ENCODE data around the gene CYP27B1. TPM values are rescaled to one million over a fixed set of nuclear protein-coding genes. Genes with fewer than 3 reads are reported as not detected.

The CYP27B1 gene
- total RNA-seq, 1 donor from 2014 or later, result 3.9 TPM

DNA sequence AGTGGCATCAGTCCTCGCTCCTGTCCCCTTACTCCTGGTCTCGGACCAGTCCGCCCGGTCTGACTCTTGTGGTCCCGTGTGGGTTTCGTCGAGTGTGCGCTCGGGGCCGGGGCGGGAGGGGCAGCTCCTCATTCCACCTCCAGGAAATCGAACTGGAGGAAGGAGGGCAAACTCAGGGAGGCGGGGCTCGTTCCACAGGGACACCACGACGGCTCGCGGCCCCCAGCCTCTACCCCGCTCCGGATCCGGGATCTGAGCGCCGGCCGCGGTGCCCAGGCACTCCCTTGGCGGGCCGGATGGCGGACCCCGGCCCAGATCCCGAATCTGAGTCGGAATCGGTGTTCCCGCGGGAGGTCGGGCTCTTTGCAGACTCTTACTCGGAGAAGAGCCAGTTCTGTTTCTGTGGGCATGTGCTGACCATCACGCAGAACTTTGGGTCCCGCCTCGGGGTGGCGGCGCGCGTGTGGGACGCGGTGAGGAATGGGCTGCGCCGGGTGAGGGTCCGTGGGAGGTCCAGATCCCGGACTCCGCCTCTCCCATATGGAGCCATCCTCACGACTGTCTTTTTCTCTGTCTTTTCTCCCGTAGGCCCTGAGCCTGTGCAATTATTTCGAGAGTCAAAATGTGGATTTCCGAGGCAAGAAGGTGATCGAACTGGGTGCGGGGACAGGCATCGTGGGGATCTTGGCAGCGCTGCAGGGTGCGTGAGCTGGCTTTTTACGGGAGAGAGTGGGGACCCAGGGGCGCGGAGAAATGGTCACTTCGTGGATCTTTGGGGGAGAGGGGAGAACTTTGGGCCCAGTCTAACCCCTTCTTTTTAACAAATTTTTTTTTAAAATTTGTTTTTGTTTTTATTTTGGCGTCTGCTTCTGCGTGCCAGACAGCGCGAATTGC lies 5.8 kb upstream of the CYP27B1 start, which contains the start of gene EEF1AKMT3:
Gene EEF1AKMT3, plus strand, starts transcription at position 186 of the 894 bp plus-strand sequence. Its CDS starts 111 bp downstream, at position 297.
- DNase-seq (ENCODE audit: low read depth), result no peak
- Histone ChIP-seq H3K27me3 (ENCODE audit: control insufficient read depth, insufficient read depth, low read length) (no peaks in the 10 kb centered on the region), H3K4me3 (ENCODE audit: low read depth, low read length) (peak within 1 kb of the TSS; percentile 73), H3K36me3 (ENCODE audit: control insufficient read depth, insufficient read depth, low read length) (peaks cover 3% of the 10 kb centered on the region)
- TF ChIP-seq CTCF (IDR thresholded peaks at IDR 0.05; ENCODE audit: insufficient read depth, low read length, severe bottlenecking), result no peak
- no peak for FAIRE-seq

GRCh38 chr12:57771873-57772428 lies 5.1 kb upstream of the CYP27B1 start, which contains the start of gene METTL1:
Gene METTL1 (minus strand): TSS chr12:57772105. CDS start chr12:57772083, 22 bp downstream.
- peak within 1 kb of the TSS; percentile 73 for H3K4me3 ChIP-seq (ENCODE audit: low read depth, low read length)
- FAIRE-seq (no peak), DNase-seq (ENCODE audit: low read depth) (peak; percentile 91)
- H3K36me3 ChIP-seq (ENCODE audit: control insufficient read depth, insufficient read depth, low read length), result peaks cover 3% of the 10 kb centered on the region
- H3K27me3 ChIP-seq (ENCODE audit: control insufficient read depth, insufficient read depth, low read length), result no peaks in the 10 kb centered on the region
- TF ChIP-seq CTCF (IDR thresholded peaks at IDR 0.05; ENCODE audit: insufficient read depth, low read length, severe bottlenecking), result no peak

DNA sequence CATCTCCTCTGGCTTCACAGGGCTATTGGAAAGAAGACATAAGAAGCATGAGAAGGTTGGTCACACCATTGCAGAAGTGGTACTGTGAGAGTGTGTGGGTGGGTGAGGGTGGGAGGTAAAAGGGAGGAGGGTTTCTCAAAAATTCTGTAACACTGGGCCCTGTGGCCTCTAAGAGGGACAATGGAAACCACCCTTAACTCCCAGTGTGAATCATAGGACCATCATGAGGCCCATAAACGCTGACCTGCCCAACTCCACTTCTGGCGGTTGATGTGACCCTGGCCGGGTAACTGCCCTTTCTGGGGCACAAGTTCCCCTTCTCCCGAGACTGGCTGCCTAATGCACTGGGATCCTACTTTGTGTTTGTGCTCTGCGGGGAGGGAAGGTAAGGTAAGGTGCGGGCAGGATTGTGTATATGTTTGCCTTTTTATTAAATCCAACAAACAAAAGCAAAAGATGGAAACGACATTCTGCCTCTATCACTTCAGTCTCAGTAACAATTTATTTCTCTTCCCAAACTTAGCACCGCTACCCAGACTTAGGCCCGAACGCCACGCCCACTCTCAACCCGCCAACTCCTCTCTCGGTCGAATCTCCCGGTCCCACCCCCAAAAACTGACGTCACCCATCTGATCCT lies 4.5 kb upstream of the CYP27B1 start:
- Histone ChIP-seq H3K27me3 (ENCODE audit: control insufficient read depth, insufficient read depth, low read length) (no peaks in the 10 kb centered on the region), H3K4me3 (ENCODE audit: low read depth, low read length) (peak overlapping the region; percentile 73), H3K36me3 (ENCODE audit: control insufficient read depth, insufficient read depth, low read length) (peaks cover 3% of the 10 kb centered on the region)
- TF ChIP-seq CTCF (IDR thresholded peaks at IDR 0.05; ENCODE audit: insufficient read depth, low read length, severe bottlenecking), result no peak
- peak; percentile 85 for DNase-seq (ENCODE audit: low read depth)
- FAIRE-seq, result no peak

GRCh38 chr12:57770734-57771133 lies 3.9 kb upstream of the CYP27B1 start:
- Histone ChIP-seq H3K27me3 (ENCODE audit: control insufficient read depth, insufficient read depth, low read length) (no peaks in the 10 kb centered on the region), H3K4me3 (ENCODE audit: low read depth, low read length) (no peak overlapping the region), H3K36me3 (ENCODE audit: control insufficient read depth, insufficient read depth, low read length) (peaks cover 3% of the 10 kb centered on the region)
- TF ChIP-seq CTCF (IDR thresholded peaks at IDR 0.05; ENCODE audit: insufficient read depth, low read length, severe bottlenecking), result no peak
- FAIRE-seq (no peak), DNase-seq (ENCODE audit: low read depth) (no peak)

DNA sequence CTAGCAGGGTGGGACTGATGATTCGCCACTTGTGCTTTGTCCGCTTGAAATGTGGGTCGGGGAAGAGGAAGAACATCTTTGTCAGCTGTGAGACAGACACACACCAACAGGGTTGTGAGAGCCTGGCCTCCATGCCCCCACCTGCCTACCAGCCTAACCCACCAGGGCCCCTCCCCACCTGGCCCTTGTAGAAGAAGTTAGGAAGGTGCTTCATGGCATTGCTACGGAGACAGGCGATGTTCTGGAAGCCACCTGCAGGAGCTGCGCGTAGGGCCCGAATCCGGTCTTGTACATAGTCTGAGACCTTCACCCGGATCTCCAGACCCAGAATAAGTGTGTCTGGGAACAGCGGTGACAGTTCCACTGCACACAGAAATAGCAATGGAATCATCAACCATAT lies 2.7 kb upstream of the CYP27B1 start:
- FAIRE-seq (no peak), DNase-seq (ENCODE audit: low read depth) (no peak)
- no peak for TF ChIP-seq CTCF (IDR thresholded peaks at IDR 0.05; ENCODE audit: insufficient read depth, low read length, severe bottlenecking)
- no peaks in the 10 kb centered on the region for H3K27me3 ChIP-seq (ENCODE audit: control insufficient read depth, insufficient read depth, low read length)
- H3K4me3 ChIP-seq (ENCODE audit: low read depth, low read length), result no peak overlapping the region
- peaks cover 3% of the 10 kb centered on the region for H3K36me3 ChIP-seq (ENCODE audit: control insufficient read depth, insufficient read depth, low read length)

Measured in bronchial epithelial cell (primary cell).